Hepatocyte (in vitro differentiated cells): ENCODE data around the gene CTRB2. TPM values are rescaled to one million over a fixed set of nuclear protein-coding genes. Genes with fewer than 3 reads are reported as not detected.
"Not testable (repeated sequence)": the region's sequence is repeated elsewhere in the genome, so short reads cannot be mapped to it uniquely, and the experiment has no call there.

ENCODE experiments used
- DNase-seq: peaks from one replicate; pipeline ENCODE4 v3.0.0-alpha.2; 2016; ENCODE audit warnings: low spot score
- H2AFZ ChIP-seq: fragments of 200-600 bp; sonication (generic); 2 replicates; pipeline ENCODE4 v1.6.0; 2016; ENCODE audit warnings: antibody characterized with exemption, mild to moderate bottlenecking
- H3K27ac ChIP-seq: fragments of 200-600 bp; sonication (generic); 2 replicates; pipeline ENCODE4 v1.5.1; 2016; ENCODE audit warnings: mild to moderate bottlenecking
- H3K27me3 ChIP-seq: fragments of 200-600 bp; sonication (generic); 2 replicates; pipeline ENCODE4 v1.6.1; 2016
- H3K36me3 ChIP-seq: fragments of 200-600 bp; sonication (generic); replicated peaks from 2 replicates; pipeline ENCODE4 v1.5.1; 2016; ENCODE audit warnings: low read depth; ENCODE audit not compliant: insufficient read depth
- H3K4me1 ChIP-seq: fragments of 200-600 bp; sonication (generic); 2 replicates; pipeline ENCODE4 v1.5.1; 2016; ENCODE audit warnings: mild to moderate bottlenecking, moderate library complexity; ENCODE audit not compliant: insufficient read depth
- H3K4me2 ChIP-seq: fragments of 200-600 bp; sonication (generic); 2 replicates; pipeline ENCODE4 v1.6.0; 2016
- H3K4me3 ChIP-seq: fragments of 200-600 bp; sonication (generic); 2 replicates; pipeline ENCODE4 v1.5.1; 2016; ENCODE audit warnings: mild to moderate bottlenecking
- H3K79me2 ChIP-seq: fragments of 200-600 bp; sonication (generic); 2 replicates; pipeline ENCODE4 v1.6.0; 2017; ENCODE audit warnings: mild to moderate bottlenecking
- H3K9me2 ChIP-seq: fragments of 200-600 bp; sonication (generic); replicated peaks from 2 replicates; pipeline ENCODE4 v1.6.0; 2017; ENCODE audit warnings: mild to moderate bottlenecking; ENCODE audit not compliant: insufficient read depth
- H3K9me3 ChIP-seq: fragments of 200-600 bp; sonication (generic); 2 replicates; pipeline ENCODE4 v1.5.1; 2016; ENCODE audit warnings: low read depth, mild to moderate bottlenecking
- H4K20me1 ChIP-seq: fragments of 200-600 bp; sonication (generic); 2 replicates; pipeline ENCODE4 v1.6.0; 2016; ENCODE audit warnings: mild to moderate bottlenecking; ENCODE audit not compliant: insufficient read depth, poor library complexity, severe bottlenecking
- EZH2 ChIP-seq: fragments of 200-600 bp; sonication (generic); IDR thresholded peaks from 2 replicates; pipeline ENCODE4 v1.6.1; 2016; ENCODE audit warnings: antibody characterized with exemption, mild to moderate bottlenecking, borderline replicate concordance
- EZH2phosphoT487 ChIP-seq: fragments of 200-600 bp; sonication (generic); IDR thresholded peaks from one replicate; pipeline ENCODE4 v1.6.1; 2018; ENCODE audit warnings: antibody characterized with exemption, mild to moderate bottlenecking, low read depth, moderate library complexity; ENCODE audit not compliant: unreplicated experiment, severe bottlenecking
- WGBS: methylation state at CpG from one replicate; pipeline ENCODE4 v1.1.6; 2016; ENCODE audit warnings: low lambda C conversion rate; ENCODE audit errors: missing lambda C conversion rate; 5-methylcytosine and 5-hydroxymethylcytosine counted together
- polyA plus RNA-seq: library from polyadenylated mRNA; unstranded; fragments of >200 nt; fragmentation: Nextera tagmentation; extraction: Ambion mirVana; gene quantifications from 2 replicates; pipeline ENCODE4 v1.2.1, GENCODE V29; 2016
- total RNA-seq: library from RNA; depleted of rRNA; stranded (reverse); fragments of >200 nt; gene quantifications from 2 replicates; pipeline ENCODE4 v1.2.3, GENCODE V29; 2014
- TF ChIP-seq, protein P1 (sequence below): fragments of 200-600 bp; sonication (generic); IDR thresholded peaks from 2 replicates; pipeline ENCODE4 v1.5.1; 2016; ENCODE audit warnings: antibody characterized with exemption, mild to moderate bottlenecking; ENCODE audit not compliant: poor library complexity

CTRB2 gene
- total and polyA plus RNA-seq, 2 experiments from 2014 or later, result 0.44 TPM; not detected in 1

DNA sequence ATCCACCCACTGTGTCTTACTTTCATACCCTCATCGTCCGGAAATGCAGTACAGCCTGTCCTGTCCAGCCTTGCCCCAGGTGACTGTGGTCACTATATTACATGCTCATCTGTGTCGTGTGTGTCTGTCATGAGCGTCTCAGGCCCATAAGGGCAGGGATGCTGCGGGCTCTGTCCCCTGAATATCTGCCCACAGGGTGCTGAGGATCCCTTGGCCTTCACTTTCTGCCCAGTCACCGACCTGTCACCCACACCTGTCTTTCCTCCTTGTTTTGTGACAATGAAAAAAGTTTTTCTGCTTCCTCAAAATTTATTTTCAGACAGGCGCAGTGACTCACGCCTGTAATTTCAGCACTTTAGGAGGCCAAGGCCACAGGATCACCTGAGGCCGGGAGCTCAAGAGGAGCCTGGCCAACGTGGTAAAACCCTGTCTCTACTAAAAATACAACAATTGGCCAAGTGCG lies 10.5 kb upstream of the CTRB2 start:
- 85% methylated on average over 11 of the region's 11 CpGs for WGBS
- H4K20me1 ChIP-seq, result no peaks in the 10 kb centered on the region
- H3K36me3 ChIP-seq, result no peaks in the 10 kb centered on the region
- TF ChIP-seq EZH2 (no peak), EZH2phosphoT487 (no peak)
- TF ChIP-seq, protein P1, sequence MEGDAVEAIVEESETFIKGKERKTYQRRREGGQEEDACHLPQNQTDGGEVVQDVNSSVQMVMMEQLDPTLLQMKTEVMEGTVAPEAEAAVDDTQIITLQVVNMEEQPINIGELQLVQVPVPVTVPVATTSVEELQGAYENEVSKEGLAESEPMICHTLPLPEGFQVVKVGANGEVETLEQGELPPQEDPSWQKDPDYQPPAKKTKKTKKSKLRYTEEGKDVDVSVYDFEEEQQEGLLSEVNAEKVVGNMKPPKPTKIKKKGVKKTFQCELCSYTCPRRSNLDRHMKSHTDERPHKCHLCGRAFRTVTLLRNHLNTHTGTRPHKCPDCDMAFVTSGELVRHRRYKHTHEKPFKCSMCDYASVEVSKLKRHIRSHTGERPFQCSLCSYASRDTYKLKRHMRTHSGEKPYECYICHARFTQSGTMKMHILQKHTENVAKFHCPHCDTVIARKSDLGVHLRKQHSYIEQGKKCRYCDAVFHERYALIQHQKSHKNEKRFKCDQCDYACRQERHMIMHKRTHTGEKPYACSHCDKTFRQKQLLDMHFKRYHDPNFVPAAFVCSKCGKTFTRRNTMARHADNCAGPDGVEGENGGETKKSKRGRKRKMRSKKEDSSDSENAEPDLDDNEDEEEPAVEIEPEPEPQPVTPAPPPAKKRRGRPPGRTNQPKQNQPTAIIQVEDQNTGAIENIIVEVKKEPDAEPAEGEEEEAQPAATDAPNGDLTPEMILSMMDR, result no peak
- H2AFZ ChIP-seq, result no peak overlapping the region
- H3K27ac ChIP-seq, result no peak overlapping the region
- no peaks in the 10 kb centered on the region for H3K9me3 ChIP-seq
- H3K4me2 ChIP-seq, result no peak overlapping the region
- H3K4me1 ChIP-seq, result no peaks in the 10 kb centered on the region
- no peak for DNase-seq
- no peaks in the 10 kb centered on the region for H3K9me2 ChIP-seq
- H3K27me3 ChIP-seq, result no peaks in the 10 kb centered on the region
- no peak overlapping the region for H3K4me3 ChIP-seq
- no peaks in the 10 kb centered on the region for H3K79me2 ChIP-seq

DNA sequence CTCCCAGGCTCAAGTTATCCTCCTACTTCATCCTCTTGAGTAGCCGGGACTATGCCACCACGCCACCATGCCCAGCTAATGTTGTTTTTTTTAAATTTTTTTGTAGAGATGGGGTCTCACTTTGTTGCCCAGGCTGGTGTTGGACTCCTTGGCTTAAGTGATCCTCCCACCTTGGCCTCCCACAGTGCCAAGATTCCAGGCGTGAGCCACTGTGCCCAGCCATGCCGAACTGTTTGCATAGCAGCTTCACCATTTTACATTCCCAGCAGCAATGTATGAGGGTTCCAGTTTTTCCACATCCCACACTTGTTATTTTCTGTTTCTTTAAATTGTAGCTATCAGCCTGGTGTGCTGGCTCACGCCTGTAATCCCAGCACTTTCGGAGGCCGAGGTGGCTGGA lies 9.6 kb upstream of the CTRB2 start:
- DNase-seq, result no peak
- H3K9me2 ChIP-seq, result no peaks in the 10 kb centered on the region
- no peak overlapping the region for H2AFZ ChIP-seq
- H3K4me1 ChIP-seq, result no peaks in the 10 kb centered on the region
- H3K36me3 ChIP-seq, result no peaks in the 10 kb centered on the region
- no peaks in the 10 kb centered on the region for H3K9me3 ChIP-seq
- no peaks in the 10 kb centered on the region for H3K27me3 ChIP-seq
- no peaks in the 10 kb centered on the region for H3K79me2 ChIP-seq
- no peak overlapping the region for H3K27ac ChIP-seq
- TF ChIP-seq, protein P1, result no peak
- TF ChIP-seq EZH2phosphoT487 (no peak), EZH2 (no peak)
- no peaks in the 10 kb centered on the region for H4K20me1 ChIP-seq
- 91% methylated on average over 7 of the region's 7 CpGs for whole genome bisulfite sequencing
- H3K4me3 ChIP-seq, result no peak overlapping the region
- no peak overlapping the region for H3K4me2 ChIP-seq

DNA sequence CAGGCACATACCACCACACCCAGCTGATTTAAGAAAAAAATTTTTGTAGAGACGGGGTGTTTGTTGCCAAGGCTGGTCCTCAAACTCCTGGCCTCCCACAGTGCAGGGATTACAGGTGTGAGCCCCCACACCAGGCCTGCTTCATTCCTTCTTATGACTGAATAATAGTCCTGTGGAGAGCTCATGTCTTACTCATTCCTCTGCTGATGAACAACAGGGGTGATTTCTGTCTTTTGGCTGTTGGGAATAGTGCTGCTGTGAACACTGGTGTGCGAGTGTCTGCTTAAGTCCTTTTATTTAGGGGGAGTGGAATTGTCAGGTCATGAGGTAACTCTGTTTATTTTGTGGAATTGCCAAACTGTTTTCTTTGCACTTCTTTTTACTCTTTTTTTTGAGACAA lies 9.2 kb upstream of the CTRB2 start:
- Histone ChIP-seq H3K4me3 (no peak overlapping the region), H3K36me3 (no peaks in the 10 kb centered on the region), H3K4me2 (no peak overlapping the region), H3K9me3 (no peaks in the 10 kb centered on the region), H3K79me2 (no peaks in the 10 kb centered on the region), H3K4me1 (no peaks in the 10 kb centered on the region), H2AFZ (no peak overlapping the region), H3K9me2 (no peaks in the 10 kb centered on the region), H3K27ac (no peak overlapping the region), H4K20me1 (no peaks in the 10 kb centered on the region), H3K27me3 (no peaks in the 10 kb centered on the region)
- no peak for TF ChIP-seq EZH2
- TF ChIP-seq EZH2phosphoT487, result no peak
- TF ChIP-seq, protein P1, result no peak
- no peak for DNase-seq
- 87% methylated on average over 2 of the region's 2 CpGs for WGBS

GRCh38 chr16:75211286-75211685 lies 4.3 kb upstream of the CTRB2 start:
- H3K36me3 ChIP-seq, H3K9me3 ChIP-seq, H3K9me2 ChIP-seq, H3K4me3 ChIP-seq, H3K4me1 ChIP-seq, H3K79me2 ChIP-seq, DNase-seq, H3K27me3 ChIP-seq, H3K27ac ChIP-seq, H2AFZ ChIP-seq, H3K4me2 ChIP-seq, H4K20me1 ChIP-seq: not testable (repeated sequence)
- 87% methylated on average over 10 of the region's 10 CpGs for WGBS
